Astrocyte (in vitro differentiated cells and primary cell): ENCODE measurements around the gene POR. TPM values are rescaled to one million over a fixed set of nuclear protein-coding genes. Genes with fewer than 3 reads are reported as not detected.

Experiments
- DNase-seq: peaks from one replicate; pipeline ENCODE4 v3.0.0-alpha.2; 2010; ENCODE audit warnings: low read depth
- FAIRE-seq: peaks from 2 replicates; lab custom pipeline; 2011; peaks lifted over from hg19 to GRCh38; lab: Jason Lieb, UNC
- H2AFZ ChIP-seq: 2 replicates; pipeline ENCODE4 v1.6.0; 2012; ENCODE audit warnings: low read depth, low read length, inconsistent platforms
- H3K27ac ChIP-seq: 2 replicates; pipeline ENCODE4 v1.5.1; 2011; ENCODE audit warnings: low read depth, low read length, inconsistent platforms
- H3K27me3 ChIP-seq: 2 replicates; pipeline ENCODE4 v1.6.0; 2011; ENCODE audit warnings: low read length, inconsistent platforms; ENCODE audit not compliant: insufficient read depth
- H3K36me3 ChIP-seq: 2 replicates; pipeline ENCODE4 v1.5.1; 2011; ENCODE audit warnings: low read length, inconsistent platforms; ENCODE audit not compliant: insufficient read depth
- H3K4me1 ChIP-seq: 2 replicates; pipeline ENCODE4 v1.5.1; 2011; ENCODE audit warnings: low read length, inconsistent platforms; ENCODE audit not compliant: insufficient read depth
- H3K4me2 ChIP-seq: 2 replicates; pipeline ENCODE4 v1.6.0; 2012; ENCODE audit warnings: low read length, inconsistent platforms
- H3K4me3 ChIP-seq: 2 replicates; pipeline ENCODE4 v1.5.1; 2011; ENCODE audit warnings: low read depth, mild to moderate bottlenecking, low read length, inconsistent platforms; ENCODE audit not compliant: insufficient read depth
- H3K79me2 ChIP-seq: 2 replicates; pipeline ENCODE4 v1.6.0; 2012; ENCODE audit warnings: mild to moderate bottlenecking, low read length, inconsistent platforms; ENCODE audit not compliant: insufficient read depth
- H3K9ac ChIP-seq: 2 replicates; pipeline ENCODE4 v1.6.0; 2012; ENCODE audit warnings: mild to moderate bottlenecking, low read length, inconsistent platforms
- H3K9me3 ChIP-seq: 2 replicates; pipeline ENCODE4 v1.5.1; 2012; ENCODE audit warnings: low read depth, mild to moderate bottlenecking, low read length, inconsistent platforms; ENCODE audit not compliant: insufficient read depth
- H4K20me1 ChIP-seq: 2 replicates; pipeline ENCODE4 v1.6.0; 2012; ENCODE audit warnings: low read length, inconsistent platforms; ENCODE audit not compliant: insufficient read depth
- H3K27ac Mint-ChIP-seq: one replicate; pipeline ENCODE4 v1.8.0; 2021; ENCODE audit warnings: mild to moderate bottlenecking, mixed read lengths; ENCODE audit not compliant: unreplicated experiment
- H3K27me3 Mint-ChIP-seq: one replicate; pipeline ENCODE4 v1.8.0; 2021; ENCODE audit warnings: low read depth, mixed read lengths; ENCODE audit not compliant: unreplicated experiment
- H3K36me3 Mint-ChIP-seq: one replicate; pipeline ENCODE4 v1.8.0; 2021; ENCODE audit warnings: low read depth, mixed read lengths; ENCODE audit not compliant: unreplicated experiment
- H3K4me1 Mint-ChIP-seq: one replicate; pipeline ENCODE4 v1.8.0; 2021; ENCODE audit warnings: low read depth, mixed read lengths; ENCODE audit not compliant: unreplicated experiment
- H3K4me3 Mint-ChIP-seq: one replicate; pipeline ENCODE4 v1.8.0; 2021; ENCODE audit warnings: mild to moderate bottlenecking, moderate library complexity, mixed read lengths; ENCODE audit not compliant: unreplicated experiment
- H3K9me3 Mint-ChIP-seq: one replicate; pipeline ENCODE4 v1.8.0; 2021; ENCODE audit warnings: mild to moderate bottlenecking, mixed read lengths; ENCODE audit not compliant: unreplicated experiment
- EZH2 ChIP-seq: IDR thresholded peaks from 2 replicates; pipeline ENCODE4 v1.6.1; 2012; ENCODE audit warnings: mild to moderate bottlenecking, low read length, inconsistent platforms; ENCODE audit not compliant: insufficient read depth
- total RNA-seq: library from RNA; stranded (reverse); gene quantifications from 2 replicates; pipeline ENCODE4 v1.2.1, GENCODE V29; 2021
- TF ChIP-seq, protein P1 (sequence below): IDR thresholded peaks from 2 replicates; pipeline ENCODE4 v1.5.1; 2011; ENCODE audit warnings: low read depth, mild to moderate bottlenecking, inconsistent platforms, low read length, moderate library complexity; ENCODE audit not compliant: insufficient read depth

POR gene
- total RNA-seq, 1 donor from 2014 or later = 73.6 TPM

DNA sequence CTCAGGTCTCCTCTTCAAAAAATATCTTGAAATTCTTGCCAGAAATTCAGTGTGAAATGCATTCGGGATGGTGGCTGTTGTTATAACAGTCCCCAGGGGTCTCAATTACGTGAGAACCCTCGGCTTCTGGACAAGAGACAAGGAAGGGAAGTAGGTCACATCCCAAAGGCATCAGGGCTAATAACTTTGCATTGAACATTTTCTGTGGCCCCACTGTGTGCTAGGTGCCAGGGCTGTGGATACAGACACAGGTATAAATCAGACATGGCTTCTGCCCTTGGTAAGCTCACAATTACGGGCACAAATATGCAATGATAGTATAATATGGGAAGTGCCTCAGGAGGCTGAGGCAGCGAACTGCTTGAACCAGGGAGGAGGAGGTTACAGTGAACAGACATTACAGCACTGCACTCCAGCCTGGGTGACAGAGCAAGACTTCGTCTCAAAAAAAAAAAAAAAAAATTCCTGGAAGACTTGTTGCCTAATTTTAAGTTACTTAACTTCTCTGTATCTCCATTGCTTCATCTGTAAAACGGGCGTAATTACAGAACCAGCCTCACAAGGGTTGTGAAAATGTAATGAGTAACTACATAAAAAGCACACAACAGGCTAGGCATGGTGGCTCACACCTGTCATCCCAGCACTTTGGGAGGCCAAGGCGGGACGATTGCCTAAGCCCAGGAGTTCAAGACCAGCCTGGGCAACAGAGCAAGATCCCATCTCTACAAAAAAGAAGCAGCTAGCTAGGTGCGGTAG lies 38.7 kb upstream of the POR start:
- Histone ChIP-seq H3K79me2 (peaks cover 20% of the 10 kb centered on the region), H3K27me3 (no peaks in the 10 kb centered on the region), H3K27ac (no peak overlapping the region), H3K36me3 (peaks cover 1% of the 10 kb centered on the region), H2AFZ (no peak overlapping the region), H3K4me3 (no peak overlapping the region), H3K4me2 (no peak overlapping the region), H3K4me1 (peaks cover 29% of the 10 kb centered on the region), H3K9me3 (no peaks in the 10 kb centered on the region), H4K20me1 (peaks cover 17% of the 10 kb centered on the region), H3K9ac (no peak overlapping the region)
- no peaks in the 10 kb centered on the region for H3K36me3 Mint-ChIP-seq
- no peaks in the 10 kb centered on the region for H3K9me3 Mint-ChIP-seq
- H3K27me3 Mint-ChIP-seq = no peaks in the 10 kb centered on the region
- no peak overlapping the region for H3K27ac Mint-ChIP-seq
- peaks cover 17% of the 10 kb centered on the region for H3K4me1 Mint-ChIP-seq
- no peak for DNase-seq
- no peak for FAIRE-seq
- no peak overlapping the region for H3K4me3 Mint-ChIP-seq
- TF ChIP-seq EZH2 = no peak
- TF ChIP-seq, protein P1, sequence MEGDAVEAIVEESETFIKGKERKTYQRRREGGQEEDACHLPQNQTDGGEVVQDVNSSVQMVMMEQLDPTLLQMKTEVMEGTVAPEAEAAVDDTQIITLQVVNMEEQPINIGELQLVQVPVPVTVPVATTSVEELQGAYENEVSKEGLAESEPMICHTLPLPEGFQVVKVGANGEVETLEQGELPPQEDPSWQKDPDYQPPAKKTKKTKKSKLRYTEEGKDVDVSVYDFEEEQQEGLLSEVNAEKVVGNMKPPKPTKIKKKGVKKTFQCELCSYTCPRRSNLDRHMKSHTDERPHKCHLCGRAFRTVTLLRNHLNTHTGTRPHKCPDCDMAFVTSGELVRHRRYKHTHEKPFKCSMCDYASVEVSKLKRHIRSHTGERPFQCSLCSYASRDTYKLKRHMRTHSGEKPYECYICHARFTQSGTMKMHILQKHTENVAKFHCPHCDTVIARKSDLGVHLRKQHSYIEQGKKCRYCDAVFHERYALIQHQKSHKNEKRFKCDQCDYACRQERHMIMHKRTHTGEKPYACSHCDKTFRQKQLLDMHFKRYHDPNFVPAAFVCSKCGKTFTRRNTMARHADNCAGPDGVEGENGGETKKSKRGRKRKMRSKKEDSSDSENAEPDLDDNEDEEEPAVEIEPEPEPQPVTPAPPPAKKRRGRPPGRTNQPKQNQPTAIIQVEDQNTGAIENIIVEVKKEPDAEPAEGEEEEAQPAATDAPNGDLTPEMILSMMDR = no peak

DNA sequence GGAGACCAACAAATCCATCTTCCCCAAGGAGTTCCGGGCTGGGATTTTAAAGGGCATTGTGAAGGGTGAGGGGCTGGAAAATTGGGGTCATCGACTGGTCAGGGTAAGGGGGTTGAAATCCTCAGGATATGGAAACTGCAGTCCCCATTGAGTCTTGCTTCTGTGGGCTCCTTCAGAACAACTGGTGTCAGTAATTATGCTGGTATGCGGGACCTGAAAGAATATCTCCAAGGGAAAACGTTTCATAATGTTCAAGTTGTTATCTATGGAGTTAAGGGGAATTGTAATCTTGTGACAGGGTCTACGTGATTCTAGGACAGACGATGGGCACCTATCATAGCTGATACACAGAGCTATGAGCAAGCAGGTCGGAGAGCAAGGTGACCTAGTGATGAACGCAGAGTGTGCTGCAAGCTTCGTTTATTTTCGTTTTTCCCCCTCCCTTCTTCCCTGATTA lies 36.6 kb upstream of the POR start:
- no peak overlapping the region for H3K27ac Mint-ChIP-seq
- Histone ChIP-seq H3K27ac (peak overlapping the region; percentile 55), H3K4me3 (peak overlapping the region; percentile 49), H2AFZ (peak overlapping the region; percentile 79), H3K79me2 (peaks cover 25% of the 10 kb centered on the region), H3K27me3 (no peaks in the 10 kb centered on the region), H3K4me1 (peaks cover 22% of the 10 kb centered on the region), H3K9ac (peak overlapping the region; percentile 56), H3K4me2 (peak overlapping the region; percentile 82), H4K20me1 (peaks cover 35% of the 10 kb centered on the region), H3K9me3 (no peaks in the 10 kb centered on the region), H3K36me3 (peaks cover 12% of the 10 kb centered on the region)
- no peaks in the 10 kb centered on the region for H3K9me3 Mint-ChIP-seq
- H3K4me3 Mint-ChIP-seq = peak overlapping the region; percentile 98
- TF ChIP-seq, protein P1 = no peak
- no peak for TF ChIP-seq EZH2
- H3K27me3 Mint-ChIP-seq = no peaks in the 10 kb centered on the region
- peak; percentile 32 for FAIRE-seq
- peaks cover 14% of the 10 kb centered on the region for H3K36me3 Mint-ChIP-seq
- no peak for DNase-seq
- H3K4me1 Mint-ChIP-seq = peaks cover 12% of the 10 kb centered on the region
